ENCODE results near the gene CYP27C1. TPM values are rescaled to one million over a fixed set of nuclear protein-coding genes. Genes with fewer than 3 reads are reported as not detected.

Gene CYP27C1
- total and polyA plus RNA-seq, 2 donors from 2014 or later: 0.35 TPM; not detected in 1

DNA sequence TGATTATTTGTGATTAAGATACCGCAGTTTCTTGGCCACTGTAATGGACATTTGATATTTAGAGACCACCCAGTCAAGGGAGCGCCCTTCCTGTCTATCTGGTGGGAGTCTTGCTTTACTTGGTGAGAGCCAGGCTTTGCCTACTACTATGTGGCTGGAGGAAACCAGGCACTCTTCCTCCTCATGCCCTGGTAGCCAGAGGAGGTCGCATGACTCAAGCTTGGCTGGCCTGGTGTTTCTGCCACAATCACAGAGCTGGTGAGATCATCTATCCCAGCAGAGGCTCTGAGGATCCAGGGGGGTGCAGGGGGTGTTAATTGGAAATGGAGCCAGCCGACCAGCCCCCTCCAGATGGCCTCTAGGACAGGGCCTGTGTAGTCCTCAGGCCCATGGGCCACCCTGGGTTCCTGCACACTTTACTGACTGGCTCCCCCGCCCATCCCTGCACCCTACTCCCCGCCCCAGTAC is 66.4 kb downstream of the CYP27C1 start:
- peak in 1 of 5 donors; percentile 24 for DNase-seq
- no peaks in the 10 kb centered on the region for H3K36me3 ChIP-seq (ENCODE audit: control insufficient read depth in 2 of 3, insufficient read depth in 3 of 3, low read length in 3 of 3)
- H3K9ac ChIP-seq (ENCODE audit: low read length in 3 of 3): no peak overlapping the region
- intact Hi-C loops (cut with DNase I): no loop called here
- H3K9me3 ChIP-seq (ENCODE audit: control insufficient read depth in 2 of 3, insufficient read depth in 1 of 3, low read length in 3 of 3): no peaks in the 10 kb centered on the region
- peaks cover 2 to 13% (median 10%) of the 10 kb centered on the region in 3 donors for H3K4me1 ChIP-seq (ENCODE audit: control insufficient read depth in 2 of 3, insufficient read depth in 2 of 3, low read depth in 1 of 3, low read length in 3 of 3)
- H3K27me3 ChIP-seq (ENCODE audit: control insufficient read depth, insufficient read depth, low read length): no peaks in the 10 kb centered on the region
- TF ChIP-seq, protein P1, sequence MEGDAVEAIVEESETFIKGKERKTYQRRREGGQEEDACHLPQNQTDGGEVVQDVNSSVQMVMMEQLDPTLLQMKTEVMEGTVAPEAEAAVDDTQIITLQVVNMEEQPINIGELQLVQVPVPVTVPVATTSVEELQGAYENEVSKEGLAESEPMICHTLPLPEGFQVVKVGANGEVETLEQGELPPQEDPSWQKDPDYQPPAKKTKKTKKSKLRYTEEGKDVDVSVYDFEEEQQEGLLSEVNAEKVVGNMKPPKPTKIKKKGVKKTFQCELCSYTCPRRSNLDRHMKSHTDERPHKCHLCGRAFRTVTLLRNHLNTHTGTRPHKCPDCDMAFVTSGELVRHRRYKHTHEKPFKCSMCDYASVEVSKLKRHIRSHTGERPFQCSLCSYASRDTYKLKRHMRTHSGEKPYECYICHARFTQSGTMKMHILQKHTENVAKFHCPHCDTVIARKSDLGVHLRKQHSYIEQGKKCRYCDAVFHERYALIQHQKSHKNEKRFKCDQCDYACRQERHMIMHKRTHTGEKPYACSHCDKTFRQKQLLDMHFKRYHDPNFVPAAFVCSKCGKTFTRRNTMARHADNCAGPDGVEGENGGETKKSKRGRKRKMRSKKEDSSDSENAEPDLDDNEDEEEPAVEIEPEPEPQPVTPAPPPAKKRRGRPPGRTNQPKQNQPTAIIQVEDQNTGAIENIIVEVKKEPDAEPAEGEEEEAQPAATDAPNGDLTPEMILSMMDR (IDR thresholded peaks at IDR 0.05; ENCODE audit: borderline replicate concordance, extremely low read depth, insufficient read depth): no peak
- no peak for FAIRE-seq
- no peak overlapping the region for H3K4me3 ChIP-seq (ENCODE audit: low read length in 3 of 3)
- no peak overlapping the region for H3K27ac ChIP-seq (ENCODE audit: low read depth in 2 of 2, low read length in 2 of 2)

DNA sequence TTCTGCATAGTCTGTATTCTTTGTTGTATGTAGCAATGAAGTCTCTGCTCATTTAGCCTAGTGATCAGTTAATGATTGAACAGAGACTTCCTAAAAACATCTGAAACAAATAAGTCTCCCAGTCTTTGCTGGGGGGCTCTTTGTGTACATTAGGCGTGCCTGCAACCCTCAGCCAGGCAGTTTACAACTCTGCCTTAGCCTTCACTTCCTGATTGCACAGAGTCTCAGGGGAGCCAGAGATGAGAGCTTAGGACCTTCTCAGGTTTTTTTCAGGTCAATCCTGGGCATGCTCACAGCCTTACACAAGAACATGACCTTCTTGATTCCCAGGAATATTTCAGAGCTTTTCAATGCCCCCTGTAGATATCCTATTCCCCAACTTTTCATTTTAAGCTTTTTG is 69.1 kb downstream of the CYP27C1 start:
- TF ChIP-seq, protein P1 (IDR thresholded peaks at IDR 0.05; ENCODE audit: borderline replicate concordance, extremely low read depth, insufficient read depth): no peak
- H3K36me3 ChIP-seq (ENCODE audit: control insufficient read depth in 2 of 3, insufficient read depth in 3 of 3, low read length in 3 of 3): no peaks in the 10 kb centered on the region
- intact Hi-C loops (cut with DNase I): no loop called here
- no peaks in the 10 kb centered on the region for H3K27me3 ChIP-seq (ENCODE audit: control insufficient read depth, insufficient read depth, low read length)
- H3K27ac ChIP-seq (ENCODE audit: low read depth in 2 of 2, low read length in 2 of 2): no peak overlapping the region
- FAIRE-seq (no peak), DNase-seq (no peak)
- no peak overlapping the region for H3K9ac ChIP-seq (ENCODE audit: low read length in 3 of 3)
- peaks cover 0 to 10% (median 5%) of the 10 kb centered on the region in 3 donors for H3K4me1 ChIP-seq (ENCODE audit: control insufficient read depth in 2 of 3, insufficient read depth in 2 of 3, low read depth in 1 of 3, low read length in 3 of 3)
- no peaks in the 10 kb centered on the region for H3K9me3 ChIP-seq (ENCODE audit: control insufficient read depth in 2 of 3, insufficient read depth in 1 of 3, low read length in 3 of 3)
- H3K4me3 ChIP-seq (ENCODE audit: low read length in 3 of 3): no peak overlapping the region

DNA sequence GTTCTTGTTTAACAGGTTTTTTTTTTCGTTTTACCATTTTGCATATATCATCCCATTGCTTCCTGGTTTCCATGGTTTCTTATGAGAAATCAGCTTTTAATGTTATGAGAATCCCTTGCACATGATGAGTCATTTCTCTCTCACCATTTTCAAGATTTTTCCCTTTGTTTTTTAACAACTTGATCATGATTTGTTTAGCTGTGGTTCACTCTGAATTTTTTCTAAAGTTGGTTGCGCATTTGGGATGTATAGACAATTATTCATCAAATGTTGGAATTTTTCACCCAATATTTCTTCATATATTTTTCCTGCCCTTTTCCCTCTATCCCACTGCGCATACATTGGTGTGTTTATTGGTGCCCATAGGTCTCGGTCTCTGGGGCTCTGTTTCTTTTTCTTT is 70.7 kb downstream of the CYP27C1 start:
- Histone ChIP-seq H3K27me3 (ENCODE audit: control insufficient read depth, insufficient read depth, low read length) (no peaks in the 10 kb centered on the region), H3K9me3 (ENCODE audit: control insufficient read depth in 2 of 3, insufficient read depth in 1 of 3, low read length in 3 of 3) (no peaks in the 10 kb centered on the region), H3K27ac (ENCODE audit: low read depth in 2 of 2, low read length in 2 of 2) (no peak overlapping the region), H3K4me1 (ENCODE audit: control insufficient read depth in 2 of 3, insufficient read depth in 2 of 3, low read depth in 1 of 3, low read length in 3 of 3) (peaks cover 0 to 4% (median 2%) of the 10 kb centered on the region in 3 donors), H3K4me3 (ENCODE audit: low read length in 3 of 3) (no peak overlapping the region), H3K36me3 (ENCODE audit: control insufficient read depth in 2 of 3, insufficient read depth in 3 of 3, low read length in 3 of 3) (no peaks in the 10 kb centered on the region), H3K9ac (ENCODE audit: low read length in 3 of 3) (no peak overlapping the region)
- TF ChIP-seq, protein P1 (IDR thresholded peaks at IDR 0.05; ENCODE audit: borderline replicate concordance, extremely low read depth, insufficient read depth): no peak
- FAIRE-seq: no peak
- intact Hi-C loops (cut with DNase I): no loop called here
- DNase-seq: no peak

Measured in kidney (tissue), 14 donors.